HEK293 (cell line): ENCODE measurements around the gene LRBA.

Experiments used
- CTCF ChIA-PET: fragments of 350-600 bp; formaldehyde crosslinking; extraction: SDS; loops from one replicate; lab custom pipeline; 2021; ENCODE audit warnings: antibody characterized with exemption; lab: Yijun Ruan, JAX
- POLR2A ChIA-PET: fragments of 300-600 bp; formaldehyde crosslinking; extraction: SDS; loops from one replicate; lab custom pipeline; 2020; ENCODE audit warnings: antibody characterized with exemption, inconsistent platforms; lab: Yijun Ruan, JAX
- H3K27ac ChIP-seq: fragments of 200-500 bp; sonication (Bioruptor generic); 2 replicates; pipeline ENCODE4 v1.5.1; 2014; ENCODE audit warnings: low read depth, low read length, control low read depth, inconsistent platforms; ENCODE audit errors: extremely low read depth
- H3K36me3 ChIP-seq, 2 experiments: fragments of 200-500 bp in 1 of 2; sonication (Bioruptor generic) in 1 of 2; 1 replicate in 1 of 2; 2 replicates in 1 of 2; pipeline ENCODE4 v1.5.1; 2014 to 2017; ENCODE audit warnings: inconsistent platforms in 2 of 2, low read length in 2 of 2; ENCODE audit not compliant: control insufficient read depth in 2 of 2, insufficient read depth in 1 of 2
- H3K4me1 ChIP-seq: fragments of 200-500 bp; sonication (Bioruptor generic); 2 replicates; pipeline ENCODE4 v1.5.1; 2014; ENCODE audit warnings: mild to moderate bottlenecking, low read length, inconsistent platforms; ENCODE audit not compliant: control insufficient read depth, insufficient read depth
- H3K4me3 ChIP-seq: 2 replicates; pipeline ENCODE4 v1.5.1; 2011; ENCODE audit warnings: low read depth, mild to moderate bottlenecking, control low read depth, low read length, moderate library complexity
- H3K9me3 ChIP-seq: fragments of 200-500 bp; sonication (Bioruptor generic); 2 replicates; pipeline ENCODE4 v1.5.1; 2014; ENCODE audit warnings: low read depth, low read length, inconsistent platforms; ENCODE audit not compliant: control insufficient read depth, insufficient read depth
- OVOL3 ChIP-seq: fragments of 450-650 bp; formaldehyde crosslinking; IDR thresholded peaks from 2 replicates; pipeline ENCODE4 v1.5.1; 2016; ENCODE audit warnings: missing biosample characterization, missing genetic modification characterization
- TSHZ1 ChIP-seq: fragments of 450-650 bp; formaldehyde crosslinking; IDR thresholded peaks from 2 replicates; pipeline ENCODE4 v1.5.1; 2016; ENCODE audit warnings: missing biosample characterization, missing genetic modification characterization, borderline replicate concordance
- ZBTB11 ChIP-seq: fragments of 450-650 bp; formaldehyde crosslinking; conservative IDR thresholded peaks from 2 replicates; pipeline ENCODE4 v1.5.1; 2016; ENCODE audit warnings: low read depth, missing biosample characterization, missing genetic modification characterization
- ZNF155 ChIP-seq: fragments of 450-650 bp; formaldehyde crosslinking; IDR thresholded peaks from 2 replicates; pipeline ENCODE4 v1.5.1; 2016; ENCODE audit warnings: missing biosample characterization, missing genetic modification characterization
- ZNF184 ChIP-seq: fragments of 450-650 bp; IDR thresholded peaks from 2 replicates; pipeline ENCODE4 v1.5.1; 2018; ENCODE audit warnings: missing biosample characterization, mild to moderate bottlenecking, missing genetic modification characterization
- ZNF280C ChIP-seq: fragments of 450-650 bp; formaldehyde crosslinking; IDR thresholded peaks from 2 replicates; pipeline ENCODE4 v1.5.1; 2016; ENCODE audit warnings: missing biosample characterization, missing genetic modification characterization
- ZNF670 ChIP-seq: fragments of 450-650 bp; formaldehyde crosslinking; IDR thresholded peaks from 2 replicates; pipeline ENCODE4 v1.5.1; 2016; ENCODE audit warnings: missing biosample characterization, missing genetic modification characterization, low read depth
- ZNF704 ChIP-seq: fragments of 450-650 bp; formaldehyde crosslinking; IDR thresholded peaks from 2 replicates; pipeline ENCODE4 v1.5.1; 2016; ENCODE audit warnings: missing biosample characterization, missing genetic modification characterization
- ZNF791 ChIP-seq: fragments of 450-650 bp; formaldehyde crosslinking; IDR thresholded peaks from 2 replicates; pipeline ENCODE4 v1.5.1; 2016; ENCODE audit warnings: missing biosample characterization, missing genetic modification characterization
- ZNF792 ChIP-seq: fragments of 450-650 bp; formaldehyde crosslinking; IDR thresholded peaks from 2 replicates; pipeline ENCODE4 v1.5.1; 2016; ENCODE audit warnings: missing biosample characterization, missing genetic modification characterization
- ZSCAN23 ChIP-seq: fragments of 450-650 bp; formaldehyde crosslinking; IDR thresholded peaks from 2 replicates; pipeline ENCODE4 v1.5.1; 2016; ENCODE audit warnings: missing biosample characterization, missing genetic modification characterization
- ZSCAN5A ChIP-seq: fragments of 450-650 bp; formaldehyde crosslinking; IDR thresholded peaks from 2 replicates; pipeline ENCODE4 v1.5.1; 2016; ENCODE audit warnings: missing biosample characterization, missing genetic modification characterization
- ZXDB ChIP-seq: fragments of 450-650 bp; formaldehyde crosslinking; IDR thresholded peaks from 2 replicates; pipeline ENCODE4 v1.5.1; 2016; ENCODE audit warnings: missing biosample characterization, missing genetic modification characterization
- TF ChIP-seq, protein P1 (sequence below): fragments of 450-650 bp; formaldehyde crosslinking; IDR thresholded peaks from 2 replicates; pipeline ENCODE4 v1.5.1; 2017; ENCODE audit warnings: missing biosample characterization, mild to moderate bottlenecking, missing genetic modification characterization, moderate library complexity
- TF ChIP-seq, protein P2 (sequence below): fragments of 450-650 bp; formaldehyde crosslinking; IDR thresholded peaks from 2 replicates; pipeline ENCODE4 v1.5.1; 2016; ENCODE audit warnings: missing biosample characterization, missing genetic modification characterization

The LRBA gene

GRCh38 chr4:150583287-150584110 is 431.6 kb downstream of the LRBA start (continued):
- no peak for TF ChIP-seq TSHZ1 (tag by site-specific recombination)
- no peak for TF ChIP-seq ZSCAN23 (tag by site-specific recombination)
- TF ChIP-seq ZNF155 (tag by site-specific recombination): no peak
- TF ChIP-seq ZSCAN5A: no peak
- TF ChIP-seq ZNF791 (tag by site-specific recombination): no peak
- no peak for TF ChIP-seq ZXDB (tag by site-specific recombination)
- no peak for TF ChIP-seq ZNF280C

- POLR2A ChIA-PET: no interaction called here
- no peak overlapping the region for H3K4me3 ChIP-seq
These were observed 432.2 kb downstream of the LRBA start for GRCh38 chr4:150582873-150583286.

More at GRCh38 chr4:150582873-150583286, 432.2 kb downstream of the LRBA start:
- no peaks in the 10 kb centered on the region for H3K9me3 ChIP-seq
- H3K27ac ChIP-seq: no peak overlapping the region
- H3K36me3 ChIP-seq: peaks cover 0 to 12% of the 10 kb centered on the region in 2 experiments; a peak in 1 of 3 replicates
- H3K4me1 ChIP-seq: no peaks in the 10 kb centered on the region
- CTCF ChIA-PET: no interaction called here
- TF ChIP-seq ZNF670 (tag by site-specific recombination) (no peak), ZNF792 (tag by site-specific recombination) (no peak), ZNF184 (tag by site-specific recombination) (no peak), ZNF704 (no peak), ZBTB11 (tag by site-specific recombination) (no peak), OVOL3 (tag by site-specific recombination) (no peak)
- TF ChIP-seq, protein P1, sequence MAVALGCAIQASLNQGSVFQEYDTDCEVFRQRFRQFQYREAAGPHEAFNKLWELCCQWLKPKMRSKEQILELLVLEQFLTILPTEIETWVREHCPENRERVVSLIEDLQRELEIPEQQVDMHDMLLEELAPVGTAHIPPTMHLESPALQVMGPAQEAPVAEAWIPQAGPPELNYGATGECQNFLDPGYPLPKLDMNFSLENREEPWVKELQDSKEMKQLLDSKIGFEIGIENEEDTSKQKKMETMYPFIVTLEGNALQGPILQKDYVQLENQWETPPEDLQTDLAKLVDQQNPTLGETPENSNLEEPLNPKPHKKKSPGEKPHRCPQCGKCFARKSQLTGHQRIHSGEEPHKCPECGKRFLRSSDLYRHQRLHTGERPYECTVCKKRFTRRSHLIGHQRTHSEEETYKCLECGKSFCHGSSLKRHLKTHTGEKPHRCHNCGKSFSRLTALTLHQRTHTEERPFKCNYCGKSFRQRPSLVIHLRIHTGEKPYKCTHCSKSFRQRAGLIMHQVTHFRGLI (tag by site-specific recombination): no peak
- TF ChIP-seq, protein P2, sequence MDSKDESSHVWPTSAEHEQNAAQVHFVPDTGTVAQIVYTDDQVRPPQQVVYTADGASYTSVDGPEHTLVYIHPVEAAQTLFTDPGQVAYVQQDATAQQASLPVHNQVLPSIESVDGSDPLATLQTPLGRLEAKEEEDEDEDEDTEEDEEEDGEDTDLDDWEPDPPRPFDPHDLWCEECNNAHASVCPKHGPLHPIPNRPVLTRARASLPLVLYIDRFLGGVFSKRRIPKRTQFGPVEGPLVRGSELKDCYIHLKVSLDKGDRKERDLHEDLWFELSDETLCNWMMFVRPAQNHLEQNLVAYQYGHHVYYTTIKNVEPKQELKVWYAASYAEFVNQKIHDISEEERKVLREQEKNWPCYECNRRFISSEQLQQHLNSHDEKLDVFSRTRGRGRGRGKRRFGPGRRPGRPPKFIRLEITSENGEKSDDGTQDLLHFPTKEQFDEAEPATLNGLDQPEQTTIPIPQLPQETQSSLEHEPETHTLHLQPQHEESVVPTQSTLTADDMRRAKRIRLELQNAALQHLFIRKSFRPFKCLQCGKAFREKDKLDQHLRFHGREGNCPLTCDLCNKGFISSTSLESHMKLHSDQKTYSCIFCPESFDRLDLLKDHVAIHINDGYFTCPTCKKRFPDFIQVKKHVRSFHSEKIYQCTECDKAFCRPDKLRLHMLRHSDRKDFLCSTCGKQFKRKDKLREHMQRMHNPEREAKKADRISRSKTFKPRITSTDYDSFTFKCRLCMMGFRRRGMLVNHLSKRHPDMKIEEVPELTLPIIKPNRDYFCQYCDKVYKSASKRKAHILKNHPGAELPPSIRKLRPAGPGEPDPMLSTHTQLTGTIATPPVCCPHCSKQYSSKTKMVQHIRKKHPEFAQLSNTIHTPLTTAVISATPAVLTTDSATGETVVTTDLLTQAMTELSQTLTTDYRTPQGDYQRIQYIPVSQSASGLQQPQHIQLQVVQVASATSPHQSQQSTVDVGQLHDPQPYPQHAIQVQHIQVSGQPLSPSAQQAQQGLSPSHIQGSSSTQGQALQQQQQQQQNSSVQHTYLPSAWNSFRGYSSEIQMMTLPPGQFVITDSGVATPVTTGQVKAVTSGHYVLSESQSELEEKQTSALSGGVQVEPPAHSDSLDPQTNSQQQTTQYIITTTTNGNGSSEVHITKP (tag by site-specific recombination): no peak
